SKM-1 (cell line): Measurements from ENCODE around the gene ANKRD23.

Source experiments
- DNase-seq: peaks from one replicate; lab custom pipeline; 2025; ENCODE audit not compliant: unreplicated experiment; lab: John Stamatoyannopoulos, UW

ANKRD23 gene

DNA sequence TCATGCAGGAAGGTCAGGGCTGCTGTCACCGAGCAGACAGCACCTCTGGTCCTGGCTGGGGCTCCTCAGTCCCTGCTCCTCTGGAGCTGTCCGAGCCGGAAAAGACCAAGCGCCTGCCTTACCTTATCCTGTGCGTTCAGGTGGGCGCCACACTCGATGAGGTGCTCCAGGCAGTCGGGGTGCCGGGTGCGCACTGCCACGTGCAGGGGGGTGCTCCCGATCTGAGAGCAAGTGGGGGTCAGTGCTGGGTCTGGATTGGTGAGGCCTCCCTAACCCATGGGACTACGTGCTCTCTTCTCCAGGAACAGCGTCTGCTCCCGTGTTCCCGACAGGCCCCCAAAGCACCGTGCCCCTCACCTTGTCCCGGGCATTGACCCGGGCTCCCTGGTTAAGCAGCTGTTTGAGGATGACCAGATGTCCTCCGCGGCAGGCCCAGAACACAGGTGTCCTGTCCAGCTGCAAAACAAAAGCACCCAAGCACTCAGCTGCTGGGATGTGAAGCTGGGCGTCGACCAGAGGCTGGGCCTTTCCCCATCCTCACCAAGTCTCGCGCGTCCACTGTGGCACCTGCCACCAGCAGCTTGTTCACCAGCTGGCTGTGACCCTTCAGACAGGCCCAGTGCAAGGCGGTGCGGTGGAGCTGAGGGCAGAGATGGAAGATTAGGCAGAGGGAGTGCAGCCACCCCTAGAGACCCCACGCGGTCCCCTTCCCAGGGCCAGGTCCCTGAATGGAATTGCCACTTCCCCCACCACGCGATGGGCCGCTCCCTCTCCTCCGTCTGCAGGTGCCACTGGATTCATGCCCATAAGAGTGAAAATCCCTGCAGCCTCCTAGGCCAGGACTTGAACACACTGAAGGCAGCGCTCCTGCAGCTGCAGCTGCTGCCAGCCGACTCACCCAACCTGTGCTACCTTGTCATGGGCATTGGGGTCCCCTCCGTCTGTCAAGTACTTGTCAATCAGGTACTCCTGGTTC, 3.7 kb downstream of the ANKRD23 start:
- no peak for DNase-seq

GRCh38 chr2:96839293-96839874, 4.4 kb downstream of the ANKRD23 start:
- DNase-seq: no peak

GRCh38 chr2:96838345-96839292, 5.2 kb downstream of the ANKRD23 start:
- DNase-seq: no peak

- DNase-seq: no peak
Observed at GRCh38 chr2:96837575-96837974, 6.2 kb downstream of the ANKRD23 start.

- DNase-seq: no peak
Observed at GRCh38 chr2:96835830-96836229, 8.0 kb downstream of the ANKRD23 start.

DNA sequence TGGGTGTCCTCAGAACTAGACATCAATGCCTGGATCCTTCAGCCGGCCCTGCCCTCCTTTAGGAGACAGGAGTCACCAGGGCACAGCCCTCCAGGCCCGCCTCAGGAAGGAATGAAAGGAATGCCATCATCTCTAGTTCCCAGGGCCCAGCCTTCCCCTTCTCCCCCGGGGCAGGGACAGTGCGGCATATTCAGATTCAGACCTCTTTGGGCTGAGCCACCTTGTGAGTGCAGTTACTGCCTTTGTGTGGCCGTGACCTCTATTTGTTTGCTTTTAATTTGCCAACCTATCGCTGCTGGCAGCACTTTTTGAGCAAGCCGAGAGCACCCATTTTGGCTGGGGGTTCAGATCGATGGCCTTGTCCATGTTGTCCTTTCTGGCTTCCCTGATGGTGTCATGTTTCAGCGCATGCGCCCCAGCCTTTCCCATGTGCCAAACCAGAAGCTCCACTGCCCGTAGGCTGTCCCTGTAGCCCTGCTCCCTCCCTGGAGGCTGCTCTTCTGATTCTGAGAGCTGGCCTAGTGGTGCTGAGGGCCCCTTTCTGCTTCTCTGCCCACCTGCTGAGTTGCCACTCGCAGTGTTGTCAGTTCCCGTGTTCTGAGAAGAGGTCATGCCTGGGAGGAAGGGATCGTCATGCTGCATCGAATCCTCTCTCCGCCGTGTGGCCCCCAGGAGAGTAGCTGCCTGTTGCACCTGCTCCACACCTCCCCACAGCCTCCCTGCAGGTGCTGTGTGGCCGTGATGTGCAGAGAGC, 10.9 kb downstream of the ANKRD23 start:
- DNase-seq: no peak

- no peak for DNase-seq
Observed at GRCh38 chr2:96832408-96832753, 11.4 kb downstream of the ANKRD23 start.

DNA sequence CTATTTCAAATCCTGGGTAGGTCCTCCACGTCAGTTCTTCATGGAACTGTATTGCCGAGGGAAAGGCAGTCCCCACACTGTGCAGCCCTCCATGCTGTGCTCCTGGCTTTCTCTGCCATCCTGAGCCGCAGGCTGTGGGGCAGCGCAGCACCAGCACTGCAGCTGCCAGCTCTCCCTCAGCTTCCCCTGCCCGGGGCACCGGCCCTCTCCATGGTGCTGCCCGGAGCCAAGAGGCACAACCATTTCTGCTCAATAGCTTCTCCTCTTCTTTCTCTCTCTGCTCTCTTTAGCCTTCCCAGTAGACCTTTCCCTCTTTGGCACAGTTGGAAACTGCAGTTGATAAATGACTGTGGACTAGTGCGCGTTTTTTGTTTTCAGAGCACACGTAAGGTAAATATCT, 12.1 kb downstream of the ANKRD23 start:
- no peak for DNase-seq

DNA sequence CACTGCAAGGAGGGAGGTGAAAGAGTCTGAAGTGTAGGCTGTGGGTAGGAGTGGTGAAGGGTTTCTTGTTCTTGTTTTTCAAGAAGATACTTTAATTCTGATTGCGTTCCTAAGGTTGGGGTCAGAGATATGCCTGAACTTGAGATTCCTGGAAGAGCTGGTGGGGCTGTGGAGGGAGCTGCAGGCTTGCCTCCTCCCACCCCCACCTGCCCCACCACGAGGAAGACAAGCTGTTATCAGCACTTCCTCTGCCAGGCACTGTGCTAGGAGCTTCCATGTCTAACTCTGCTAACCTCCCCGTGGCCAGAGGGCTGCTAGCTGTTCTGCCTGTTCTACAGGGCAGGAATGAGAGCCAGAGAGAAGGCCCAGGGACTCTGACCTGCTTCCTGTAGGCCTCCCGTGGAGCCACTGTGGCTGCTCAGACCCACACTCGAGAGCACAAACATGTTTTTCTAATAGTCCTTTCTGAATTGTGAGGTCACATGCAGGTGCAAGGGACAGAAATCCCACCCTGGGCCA, 13.7 kb downstream of the ANKRD23 start:
- no peak for DNase-seq

GRCh38 chr2:96828874-96829273, 14.9 kb downstream of the ANKRD23 start:
- no peak for DNase-seq

GRCh38 chr2:96828436-96828835, 15.4 kb downstream of the ANKRD23 start:
- no peak for DNase-seq

DNA sequence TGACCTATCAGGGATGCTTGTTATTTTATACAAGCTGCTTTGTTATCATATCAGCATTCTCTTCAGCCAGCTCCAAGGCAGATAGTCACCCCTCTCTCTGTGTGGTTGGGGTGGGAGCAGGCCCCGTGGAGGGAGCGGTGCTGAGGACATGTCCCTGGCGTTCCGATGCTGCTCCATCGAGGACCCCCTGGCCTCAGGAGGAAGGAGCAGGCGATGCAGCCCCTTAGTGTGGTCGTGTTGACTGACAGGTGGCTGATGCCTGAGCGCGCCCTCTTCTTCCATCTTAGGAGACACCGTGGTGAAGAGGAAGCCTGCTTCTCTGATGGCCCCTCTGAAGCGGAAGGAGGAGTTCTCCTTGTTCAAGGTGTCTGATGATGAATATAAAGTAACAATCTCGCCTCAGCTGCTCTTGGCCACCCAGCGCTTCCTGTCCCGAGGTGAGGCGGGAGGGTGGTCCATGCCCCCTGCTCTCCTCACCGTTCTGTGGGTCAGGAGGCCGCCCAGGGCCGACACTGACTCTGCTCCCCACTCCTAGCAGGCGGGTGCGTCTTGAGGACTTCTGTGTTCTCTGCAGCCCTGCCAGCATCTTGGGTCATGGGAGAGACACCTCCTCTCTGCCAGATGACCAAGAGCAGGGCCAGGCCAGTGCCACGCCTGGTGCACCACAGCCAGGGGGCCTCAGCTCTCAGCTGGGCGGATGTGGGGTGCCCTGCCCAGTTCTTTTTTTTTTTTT, 17.1 kb downstream of the ANKRD23 start:
- no peak for DNase-seq

- no peak for DNase-seq
Observed at GRCh38 chr2:96825057-96825456, 18.8 kb downstream of the ANKRD23 start.

GRCh38 chr2:96824079-96824870, 19.5 kb downstream of the ANKRD23 start:
- DNase-seq: no peak

GRCh38 chr2:96823198-96823597, 20.6 kb downstream of the ANKRD23 start:
- no peak for DNase-seq

- DNase-seq: no peak
Observed at GRCh38 chr2:96822786-96823185, 21.0 kb downstream of the ANKRD23 start.

DNA sequence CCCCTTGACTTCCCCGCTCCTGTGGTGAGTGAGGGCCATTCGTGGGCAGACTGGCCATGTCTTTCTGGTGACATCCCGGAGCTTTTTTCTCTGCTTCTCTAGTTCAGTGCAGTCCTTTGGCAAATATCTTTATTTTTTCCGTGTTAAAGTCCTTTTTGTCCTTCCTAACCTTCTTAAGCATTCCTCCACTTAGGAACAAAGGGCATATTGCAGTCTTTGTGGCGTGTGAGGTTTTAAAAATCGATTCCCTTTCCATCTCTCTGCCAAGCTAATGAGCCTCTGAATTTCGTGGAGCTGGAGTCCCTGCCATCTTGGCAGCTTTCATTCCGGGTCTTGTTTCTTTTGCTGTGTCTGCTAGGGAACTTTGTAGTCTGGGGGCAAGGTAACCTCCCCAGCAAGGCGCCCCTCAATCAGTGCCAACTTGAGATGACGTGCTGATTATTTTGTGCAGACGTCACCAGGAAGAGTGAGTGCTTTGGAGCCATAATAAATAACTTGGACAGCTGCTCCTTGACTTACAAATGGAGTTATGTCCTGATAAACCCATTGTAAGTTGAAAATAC, 22.6 kb downstream of the ANKRD23 start:
- DNase-seq: no peak

- no peak for DNase-seq
Observed at GRCh38 chr2:96819876-96820511, 23.8 kb downstream of the ANKRD23 start.
